Neural progenitor cell (in vitro differentiated cells): ENCODE results near the gene PTPN2. TPM values are rescaled to one million over a fixed set of nuclear protein-coding genes. Genes with fewer than 3 reads are reported as not detected.

Experiments used
- DNase-seq: peaks from one replicate; pipeline ENCODE4 v3.0.0-alpha.2; 2016; ENCODE audit warnings: low spot score
- H2AFZ ChIP-seq: fragments of 200-600 bp; sonication (generic); replicated peaks from 2 replicates; pipeline ENCODE4 v1.6.1; 2016; ENCODE audit warnings: antibody characterized with exemption
- H3F3A ChIP-seq: fragments of 200-600 bp; sonication (generic); 2 replicates; pipeline ENCODE4 v1.6.1; 2016; ENCODE audit warnings: antibody characterized with exemption, low read depth
- H3K27ac ChIP-seq: fragments of 200-600 bp; sonication (generic); 2 replicates; pipeline ENCODE4 v1.5.1; 2016; ENCODE audit warnings: mild to moderate bottlenecking
- H3K27me3 ChIP-seq: fragments of 200-600 bp; sonication (generic); 2 replicates; pipeline ENCODE4 v1.6.1; 2016; ENCODE audit warnings: mild to moderate bottlenecking, moderate library complexity
- H3K36me3 ChIP-seq: fragments of 200-600 bp; sonication (generic); 2 replicates; pipeline ENCODE4 v1.5.1; 2016
- H3K4me1 ChIP-seq: fragments of 200-600 bp; sonication (generic); 2 replicates; pipeline ENCODE4 v1.6.1; 2016; ENCODE audit warnings: mixed run types
- H3K4me2 ChIP-seq: fragments of 200-600 bp; sonication (generic); 2 replicates; pipeline ENCODE4 v1.6.1; 2016
- H3K4me3 ChIP-seq: fragments of 200-600 bp; sonication (generic); 2 replicates; pipeline ENCODE4 v1.5.1; 2016
- H3K79me2 ChIP-seq: fragments of 200-600 bp; sonication (generic); 2 replicates; pipeline ENCODE4 v1.6.1; 2016; ENCODE audit warnings: low read depth
- H3K9ac ChIP-seq: fragments of 200-600 bp; sonication (generic); 2 replicates; pipeline ENCODE4 v1.6.1; 2016
- H3K9me3 ChIP-seq: fragments of 200-600 bp; sonication (generic); 2 replicates; pipeline ENCODE4 v1.5.1; 2016; ENCODE audit warnings: low read depth
- H4K20me1 ChIP-seq: fragments of 200-600 bp; sonication (generic); 2 replicates; pipeline ENCODE4 v1.6.1; 2016; ENCODE audit warnings: low read depth
- H3K27ac Mint-ChIP-seq: 3 replicates; pipeline ENCODE4 v1.8.0; 2021; ENCODE audit warnings: mixed read lengths
- H3K27me3 Mint-ChIP-seq: 2 replicates; pipeline ENCODE4 v1.8.0; 2022; ENCODE audit warnings: low read depth, mild to moderate bottlenecking, inconsistent platforms, moderate library complexity, mixed read lengths; ENCODE audit not compliant: insufficient read depth
- H3K36me3 Mint-ChIP-seq: 3 replicates; pipeline ENCODE4 v1.8.0; 2021; ENCODE audit warnings: mixed read lengths
- H3K4me1 Mint-ChIP-seq: 3 replicates; pipeline ENCODE4 v1.8.0; 2021; ENCODE audit warnings: mixed read lengths
- H3K4me3 Mint-ChIP-seq: 3 replicates; pipeline ENCODE4 v1.8.0; 2021; ENCODE audit warnings: mild to moderate bottlenecking, moderate library complexity, mixed read lengths
- H3K9me3 Mint-ChIP-seq: 3 replicates; pipeline ENCODE4 v1.8.0; 2020; ENCODE audit warnings: mixed read lengths
- EZH2 ChIP-seq: fragments of 200-600 bp; sonication (generic); IDR thresholded peaks from 2 replicates; pipeline ENCODE4 v1.6.1; 2017; ENCODE audit warnings: antibody characterized with exemption, mild to moderate bottlenecking, moderate library complexity
- EZH2phosphoT487 ChIP-seq: fragments of 200-600 bp; sonication (generic); IDR thresholded peaks from 2 replicates; pipeline ENCODE4 v1.6.1; 2017; ENCODE audit warnings: antibody characterized with exemption
- total RNA-seq: library from RNA; depleted of rRNA; stranded (reverse); fragments of >200 nt; gene quantifications from 2 replicates; pipeline ENCODE4 v1.2.3, GENCODE V29; 2015; ENCODE audit warnings: low replicate concordance
- TF ChIP-seq, protein P1 (sequence below): fragments of 200-600 bp; sonication (generic); IDR thresholded peaks from 2 replicates; pipeline ENCODE4 v1.5.1; 2017; ENCODE audit warnings: antibody characterized with exemption, mild to moderate bottlenecking

The PTPN2 gene
- total RNA-seq, 1 donor from 2014 or later: 57.9 TPM

DNA sequence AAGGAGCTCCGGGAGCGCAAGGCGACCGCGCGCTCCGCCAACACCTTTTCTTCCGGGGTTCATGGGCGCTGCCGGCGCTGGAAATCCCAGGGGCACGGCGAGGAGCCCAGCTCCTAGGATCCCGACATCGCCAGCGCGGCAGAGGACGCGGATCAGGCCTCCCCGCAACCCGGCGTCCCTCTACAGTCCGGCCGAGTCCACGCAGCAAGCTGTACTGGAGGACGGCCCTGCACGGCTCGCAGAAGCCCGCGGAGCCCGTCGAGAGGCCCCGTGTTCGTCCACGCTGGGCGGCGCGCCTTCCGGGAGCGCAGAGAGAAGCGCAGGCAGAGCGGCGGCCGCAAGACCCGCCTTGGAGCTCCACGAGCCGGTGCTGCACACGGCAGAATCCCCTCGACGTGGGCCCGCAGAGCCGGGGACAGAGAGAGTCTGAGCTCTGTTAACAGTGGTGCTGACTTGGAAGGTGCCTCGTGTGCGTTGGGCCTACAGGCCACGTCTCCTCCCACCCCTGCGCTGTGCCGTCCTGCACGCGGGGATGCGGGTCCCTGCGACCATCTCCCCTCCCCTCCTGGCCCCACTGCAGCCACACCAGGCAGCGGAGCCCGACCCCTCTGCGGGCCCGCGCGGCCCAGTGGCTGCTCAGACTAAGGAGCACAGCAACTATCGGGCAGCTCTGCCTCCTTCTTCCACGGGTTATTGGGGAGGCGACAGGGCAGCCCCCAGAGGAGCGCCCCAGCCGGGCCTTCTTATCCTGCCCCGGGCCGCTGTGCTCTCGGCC, 28.1 kb upstream of the PTPN2 start:
- no peaks in the 10 kb centered on the region for H3K36me3 ChIP-seq
- Mint-ChIP-seq H3K9me3 (peaks cover 6% of the 10 kb centered on the region), H3K4me3 (no peak overlapping the region), H3K36me3 (peaks cover 2% of the 10 kb centered on the region), H3K27ac (no peak overlapping the region), H3K27me3 (peaks cover 3% of the 10 kb centered on the region), H3K4me1 (no peaks in the 10 kb centered on the region)
- TF ChIP-seq EZH2 (no peak), EZH2phosphoT487 (no peak)
- TF ChIP-seq, protein P1, sequence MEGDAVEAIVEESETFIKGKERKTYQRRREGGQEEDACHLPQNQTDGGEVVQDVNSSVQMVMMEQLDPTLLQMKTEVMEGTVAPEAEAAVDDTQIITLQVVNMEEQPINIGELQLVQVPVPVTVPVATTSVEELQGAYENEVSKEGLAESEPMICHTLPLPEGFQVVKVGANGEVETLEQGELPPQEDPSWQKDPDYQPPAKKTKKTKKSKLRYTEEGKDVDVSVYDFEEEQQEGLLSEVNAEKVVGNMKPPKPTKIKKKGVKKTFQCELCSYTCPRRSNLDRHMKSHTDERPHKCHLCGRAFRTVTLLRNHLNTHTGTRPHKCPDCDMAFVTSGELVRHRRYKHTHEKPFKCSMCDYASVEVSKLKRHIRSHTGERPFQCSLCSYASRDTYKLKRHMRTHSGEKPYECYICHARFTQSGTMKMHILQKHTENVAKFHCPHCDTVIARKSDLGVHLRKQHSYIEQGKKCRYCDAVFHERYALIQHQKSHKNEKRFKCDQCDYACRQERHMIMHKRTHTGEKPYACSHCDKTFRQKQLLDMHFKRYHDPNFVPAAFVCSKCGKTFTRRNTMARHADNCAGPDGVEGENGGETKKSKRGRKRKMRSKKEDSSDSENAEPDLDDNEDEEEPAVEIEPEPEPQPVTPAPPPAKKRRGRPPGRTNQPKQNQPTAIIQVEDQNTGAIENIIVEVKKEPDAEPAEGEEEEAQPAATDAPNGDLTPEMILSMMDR: no peak
- DNase-seq: no peak
- no peak overlapping the region for H2AFZ ChIP-seq
- peaks cover 23% of the 10 kb centered on the region for H3K27me3 ChIP-seq
- no peaks in the 10 kb centered on the region for H3F3A ChIP-seq
- no peaks in the 10 kb centered on the region for H4K20me1 ChIP-seq
- H3K9ac ChIP-seq: no peak overlapping the region
- H3K4me2 ChIP-seq: no peak overlapping the region
- H3K9me3 ChIP-seq: no peaks in the 10 kb centered on the region
- H3K4me1 ChIP-seq: peaks cover 10% of the 10 kb centered on the region
- H3K27ac ChIP-seq: no peak overlapping the region
- H3K79me2 ChIP-seq: no peaks in the 10 kb centered on the region
- no peak overlapping the region for H3K4me3 ChIP-seq

DNA sequence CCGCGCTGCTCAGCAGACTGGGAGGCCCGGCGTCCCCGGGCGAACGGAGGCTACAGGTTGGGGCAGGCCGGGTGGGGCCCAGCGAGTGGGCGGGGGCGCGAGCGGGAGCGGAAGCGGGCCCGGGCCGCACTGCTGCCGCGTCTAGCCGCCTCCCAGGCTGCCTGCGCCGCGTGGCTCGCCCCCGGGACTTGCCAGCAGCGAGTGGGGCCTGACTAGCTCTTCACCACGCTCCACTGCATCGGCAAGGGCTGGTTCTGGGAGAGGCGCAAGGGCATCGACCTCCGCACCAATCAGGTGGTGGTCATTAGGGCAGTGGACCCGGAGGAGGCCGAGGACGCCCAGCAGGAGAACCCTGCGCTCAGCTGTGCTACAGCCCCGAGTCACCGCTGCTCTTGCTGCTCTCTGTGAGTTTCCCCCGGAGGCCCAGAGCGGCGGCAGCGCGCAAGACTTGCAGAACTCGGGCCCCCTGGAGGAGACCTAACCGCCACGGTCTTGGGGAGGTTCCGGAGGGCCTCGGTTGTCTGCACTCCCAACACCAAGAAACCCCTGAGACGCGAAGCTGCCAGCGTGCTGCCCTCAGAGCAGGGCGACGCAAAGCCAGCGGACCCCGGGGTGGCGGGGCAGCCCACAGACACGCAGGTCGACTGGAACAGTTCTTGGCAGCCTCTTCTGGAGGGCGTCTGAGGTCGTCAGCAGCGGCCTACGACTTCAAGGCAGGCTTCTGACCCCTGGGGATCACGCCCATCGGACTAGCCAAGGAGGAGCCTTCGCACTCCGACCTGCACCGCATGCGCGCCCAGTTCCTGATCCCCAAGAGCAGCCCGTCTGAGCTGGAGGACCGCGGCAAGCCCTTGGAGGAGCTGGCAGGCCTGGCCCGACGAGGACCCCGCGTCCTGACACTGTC, 27.2 kb upstream of the PTPN2 start:
- Histone ChIP-seq H3F3A (no peaks in the 10 kb centered on the region), H3K4me3 (no peak overlapping the region), H2AFZ (no peak overlapping the region), H3K9me3 (no peaks in the 10 kb centered on the region), H3K27ac (no peak overlapping the region), H3K36me3 (no peaks in the 10 kb centered on the region), H3K4me2 (no peak overlapping the region), H3K27me3 (peaks cover 23% of the 10 kb centered on the region), H3K79me2 (no peaks in the 10 kb centered on the region), H3K4me1 (peaks cover 11% of the 10 kb centered on the region), H3K9ac (no peak overlapping the region), H4K20me1 (no peaks in the 10 kb centered on the region)
- Mint-ChIP-seq H3K27me3 (peaks cover 4% of the 10 kb centered on the region), H3K4me1 (no peaks in the 10 kb centered on the region), H3K36me3 (peaks cover 2% of the 10 kb centered on the region), H3K4me3 (no peak overlapping the region), H3K27ac (no peak overlapping the region), H3K9me3 (peaks cover 6% of the 10 kb centered on the region)
- TF ChIP-seq EZH2 (no peak), EZH2phosphoT487 (no peak)
- TF ChIP-seq, protein P1: no peak
- DNase-seq: no peak

DNA sequence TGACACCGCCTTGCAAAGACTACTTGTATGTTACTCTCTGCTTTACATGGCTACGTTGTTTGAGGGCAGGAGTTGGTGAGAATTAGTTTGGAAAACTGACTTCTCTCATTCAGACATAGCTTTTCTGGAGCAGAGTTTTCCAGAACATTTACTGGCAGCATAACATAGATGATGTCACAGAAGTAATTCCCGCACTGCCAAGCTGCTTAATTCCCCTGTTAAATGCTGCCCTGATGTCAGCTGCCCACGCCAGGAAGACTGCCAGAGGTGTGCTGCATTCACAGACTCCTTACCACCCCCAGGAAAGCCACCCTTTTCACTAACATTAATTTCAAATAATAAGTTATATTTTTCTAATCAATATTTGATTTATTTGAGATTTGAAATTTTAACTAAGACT, 24.7 kb upstream of the PTPN2 start:
- peaks cover 23% of the 10 kb centered on the region for H3K27me3 ChIP-seq
- no peaks in the 10 kb centered on the region for H3K36me3 ChIP-seq
- no peaks in the 10 kb centered on the region for H3K9me3 ChIP-seq
- H3K4me2 ChIP-seq: no peak overlapping the region
- Mint-ChIP-seq H3K4me1 (no peaks in the 10 kb centered on the region), H3K27ac (no peak overlapping the region), H3K9me3 (peaks cover 4% of the 10 kb centered on the region), H3K4me3 (no peak overlapping the region), H3K27me3 (peaks cover 4% of the 10 kb centered on the region), H3K36me3 (peaks cover 2% of the 10 kb centered on the region)
- H4K20me1 ChIP-seq: no peaks in the 10 kb centered on the region
- H3K4me1 ChIP-seq: peaks cover 11% of the 10 kb centered on the region
- no peaks in the 10 kb centered on the region for H3K79me2 ChIP-seq
- H3F3A ChIP-seq: no peaks in the 10 kb centered on the region
- TF ChIP-seq EZH2phosphoT487 (no peak), EZH2 (no peak)
- TF ChIP-seq, protein P1: no peak
- no peak overlapping the region for H2AFZ ChIP-seq
- no peak overlapping the region for H3K27ac ChIP-seq
- no peak for DNase-seq
- H3K4me3 ChIP-seq: no peak overlapping the region
- H3K9ac ChIP-seq: no peak overlapping the region
